ENCODE results near the gene MSI1.

GRCh38 chr12:120367233-120367923 lies 1.6 kb downstream of the MSI1 start:
- TF ChIP-seq, protein P1, sequence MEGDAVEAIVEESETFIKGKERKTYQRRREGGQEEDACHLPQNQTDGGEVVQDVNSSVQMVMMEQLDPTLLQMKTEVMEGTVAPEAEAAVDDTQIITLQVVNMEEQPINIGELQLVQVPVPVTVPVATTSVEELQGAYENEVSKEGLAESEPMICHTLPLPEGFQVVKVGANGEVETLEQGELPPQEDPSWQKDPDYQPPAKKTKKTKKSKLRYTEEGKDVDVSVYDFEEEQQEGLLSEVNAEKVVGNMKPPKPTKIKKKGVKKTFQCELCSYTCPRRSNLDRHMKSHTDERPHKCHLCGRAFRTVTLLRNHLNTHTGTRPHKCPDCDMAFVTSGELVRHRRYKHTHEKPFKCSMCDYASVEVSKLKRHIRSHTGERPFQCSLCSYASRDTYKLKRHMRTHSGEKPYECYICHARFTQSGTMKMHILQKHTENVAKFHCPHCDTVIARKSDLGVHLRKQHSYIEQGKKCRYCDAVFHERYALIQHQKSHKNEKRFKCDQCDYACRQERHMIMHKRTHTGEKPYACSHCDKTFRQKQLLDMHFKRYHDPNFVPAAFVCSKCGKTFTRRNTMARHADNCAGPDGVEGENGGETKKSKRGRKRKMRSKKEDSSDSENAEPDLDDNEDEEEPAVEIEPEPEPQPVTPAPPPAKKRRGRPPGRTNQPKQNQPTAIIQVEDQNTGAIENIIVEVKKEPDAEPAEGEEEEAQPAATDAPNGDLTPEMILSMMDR (conservative IDR thresholded peaks at IDR 0.05; ENCODE audit: low read depth, low read length) = peak; percentile 76
- no peak for TF ChIP-seq EZH2 (IDR thresholded peaks at IDR 0.05; ENCODE audit: borderline replicate concordance, low read depth, low read length, poor library complexity, severe bottlenecking)
